HepG2 (cell line): Measurements from ENCODE around the gene ZNF277. TPM values are rescaled to one million over a fixed set of nuclear protein-coding genes. Genes with fewer than 3 reads are reported as not detected.

Experiments used
- ATAC-seq: fragments of 200-7000 bp; cut with Tn5 transposase; 3 replicates; pipeline ENCODE4 v1.9.1; 2020; ENCODE audit warnings: mild to moderate bottlenecking, moderate library complexity
- BruUV-seq: library from RNA; stranded (reverse); fragments of 400-500 nt; replicated peaks from 2 replicates; lab custom pipeline; 2021; lab: Mats Ljungman, UMichigan
- CTCF ChIA-PET: fragments of 300-600 bp; formaldehyde crosslinking; extraction: SDS; loops from one replicate; lab custom pipeline; 2021; ENCODE audit warnings: low total read pairs, inconsistent platforms, low intra/inter-chr PET ratio; lab: Yijun Ruan, JAX
- POLR2A ChIA-PET: fragments of 350-600 bp; sonication (Branson Sonifier 250); formaldehyde crosslinking; loops from one replicate; lab custom pipeline; 2020; ENCODE audit warnings: antibody characterized with exemption, inconsistent platforms; lab: Yijun Ruan, JAX
- DNase-seq: peaks from one replicate; pipeline ENCODE4 v3.0.0-alpha.2; 2015; ENCODE audit warnings: low spot score
- FAIRE-seq: peaks from 3 replicates; lab custom pipeline; 2011; peaks lifted over from hg19 to GRCh38; lab: Jason Lieb, UNC
- H2AFZ ChIP-seq: one replicate; pipeline ENCODE4 v1.6.1; 2011; ENCODE audit warnings: low read length, inconsistent platforms
- H3K27ac ChIP-seq: fragments of 300-600 bp; 3 replicates; pipeline ENCODE4 v1.8.0; 2011; ENCODE audit warnings: mixed run types, mild to moderate bottlenecking, mixed read lengths, low read length, inconsistent platforms; ENCODE audit not compliant: insufficient read depth; ENCODE audit errors: extremely low read length
- H3K27me3 ChIP-seq, 2 experiments: fragments of 200-600 bp in 1 of 2; 2 replicates in 1 of 2; 3 replicates in 1 of 2; pipeline versions ENCODE4 v1.6.0 to v1.8.0; 2011; ENCODE audit warnings: low read length in 2 of 2, mild to moderate bottlenecking in 2 of 2, moderate library complexity in 2 of 2, inconsistent platforms in 1 of 2; ENCODE audit not compliant: insufficient read depth in 2 of 2, control insufficient read depth in 1 of 2
- H3K36me3 ChIP-seq, 2 experiments: fragments of 200-600 bp in 1 of 2; replicated peaks in 1 of 2; 2 replicates in 1 of 2; 3 replicates in 1 of 2; pipeline versions ENCODE4 v1.5.1 to v1.8.0; 2011; ENCODE audit warnings: low read length in 2 of 2, inconsistent platforms in 1 of 2; ENCODE audit not compliant: insufficient read depth in 2 of 2, control insufficient read depth in 1 of 2
- H3K4me1 ChIP-seq: 2 replicates; pipeline ENCODE4 v1.5.1; 2012; ENCODE audit warnings: low read length, inconsistent platforms; ENCODE audit not compliant: insufficient read depth
- H3K4me2 ChIP-seq: 2 replicates; pipeline ENCODE4 v1.6.0; 2011; ENCODE audit warnings: low read depth, low read length, inconsistent platforms
- H3K4me3 ChIP-seq, 3 experiments: fragments of 200-600 bp in 1 of 3; sonication (generic), shearing (Covaris generic) in 1 of 3; replicated peaks in 1 of 3; 2 replicates each; pipeline ENCODE4 v1.5.1; 2011 to 2016; ENCODE audit warnings: low read length in 3 of 3, inconsistent platforms in 2 of 3, low read depth in 2 of 3, mild to moderate bottlenecking in 2 of 3, control low read depth in 1 of 3, mixed read lengths in 1 of 3; ENCODE audit not compliant: insufficient read depth in 1 of 3
- H3K79me2 ChIP-seq: one replicate; pipeline ENCODE4 v1.6.1; 2011; ENCODE audit warnings: low read length, inconsistent platforms; ENCODE audit not compliant: insufficient read depth
- H3K9ac ChIP-seq: 2 replicates; pipeline ENCODE4 v1.6.0; 2011; ENCODE audit warnings: mild to moderate bottlenecking, low read depth, low read length, inconsistent platforms; ENCODE audit not compliant: insufficient read depth
- H3K9me3 ChIP-seq: 2 replicates; pipeline ENCODE4 v1.5.1; 2012; ENCODE audit warnings: mild to moderate bottlenecking, low read length
- H4K20me1 ChIP-seq: 2 replicates; pipeline ENCODE4 v1.6.0; 2011; ENCODE audit warnings: inconsistent platforms, mild to moderate bottlenecking, low read length, moderate library complexity; ENCODE audit not compliant: insufficient read depth
- ATF1 ChIP-seq: IDR thresholded peaks from 2 replicates; pipeline ENCODE4 v1.6.1; 2016; ENCODE audit warnings: mild to moderate bottlenecking, control low read depth
- MLLT10 ChIP-seq: sonication (generic); formaldehyde crosslinking; IDR thresholded peaks from 2 replicates; pipeline ENCODE4 v1.4.0; 2020; ENCODE audit warnings: missing genetic modification reagents
- SIN3A ChIP-seq: IDR thresholded peaks from 2 replicates; pipeline ENCODE4 v1.6.1; 2011; ENCODE audit warnings: low read depth, mild to moderate bottlenecking, control low read depth, low read length, borderline replicate concordance
- SMARCC2 ChIP-seq: fragments of 450-650 bp; IDR thresholded peaks from 2 replicates; pipeline ENCODE4 v1.6.1; 2017; ENCODE audit warnings: antibody characterized with exemption, mild to moderate bottlenecking
- TFDP1 ChIP-seq: IDR thresholded peaks from 2 replicates; pipeline ENCODE4 v1.6.1; 2016; ENCODE audit warnings: missing compliant biosample characterization, missing genetic modification reagents, borderline replicate concordance
- ZBTB7B ChIP-seq: sonication (generic); formaldehyde crosslinking; IDR thresholded peaks from 2 replicates; pipeline ENCODE4 v1.4.0; 2020; ENCODE audit warnings: missing genetic modification reagents
- ZNF292 ChIP-seq: sonication (generic); formaldehyde crosslinking; IDR thresholded peaks from 2 replicates; pipeline ENCODE4 v1.8.1; 2022; ENCODE audit warnings: mild to moderate bottlenecking, low read depth, missing genetic modification reagents, borderline replicate concordance
- ZNF383 ChIP-seq: sonication (generic); formaldehyde crosslinking; IDR thresholded peaks from 2 replicates; pipeline ENCODE4 v1.4.0; 2020; ENCODE audit warnings: missing genetic modification reagents, mild to moderate bottlenecking, borderline replicate concordance
- ZNF496 ChIP-seq: sonication (generic); formaldehyde crosslinking; IDR thresholded peaks from 2 replicates; pipeline ENCODE4 v1.8.1; 2023; ENCODE audit warnings: mild to moderate bottlenecking, moderate library complexity, missing genetic modification reagents; ENCODE audit not compliant: insufficient replicate concordance
- ZNF747 ChIP-seq: sonication (generic); formaldehyde crosslinking; IDR thresholded peaks from 2 replicates; pipeline ENCODE4 v1.8.1; 2023; ENCODE audit warnings: missing genetic modification reagents, mild to moderate bottlenecking, borderline replicate concordance
- ZNF768 ChIP-seq: sonication (generic); formaldehyde crosslinking; IDR thresholded peaks from 2 replicates; pipeline ENCODE4 v1.4.0; 2020; ENCODE audit warnings: missing genetic modification reagents
- WGBS: methylation state at CpG from one replicate; pipeline ENCODE4 v1.1.6; 2017; ENCODE audit warnings: low lambda C conversion rate; 5-methylcytosine and 5-hydroxymethylcytosine counted together
- in situ Hi-C: cut with HindIII; loops from 2 replicates; pipeline ENCODE4 v1.10.0; 2017; ENCODE audit warnings: low pct_unique_long_range_greater_than_20kb; ENCODE audit not compliant: extremely low pct_ligation_motif_present
- intact Hi-C: fragments of 100-400 bp; cut with micrococcal nuclease; formaldehyde crosslinking; loops from one replicate; pipeline ENCODE4 v1.10.0; 2022; ENCODE audit not compliant: unreplicated experiment
- polyA plus RNA-seq, 8 experiments: library from polyadenylated mRNA; depleted of rRNA in 3 of 8; stranded (reverse) in 7 of 8; unstranded in 1 of 8; fragments of >200 nt; fragmentation: Illumina TruSeq in 4 of 8; extraction: Trizol in 4 of 8; gene quantifications; 2 replicates each; pipeline versions ENCODE4 v1.2.1 to v1.2.3, GENCODE V29; 2011 to 2016; ENCODE audit warnings: low read depth in 4 of 8, missing spikeins in 1 of 8, mixed read lengths in 1 of 8; ENCODE audit not compliant: insufficient read depth in 1 of 8
- total RNA-seq, 5 experiments: library from RNA; depleted of rRNA; stranded (reverse); fragments of >200 nt; fragmentation: Illumina TruSeq; extraction: Trizol; gene quantifications; 2 replicates each; pipeline ENCODE4 v1.2.3, GENCODE V29; 2016; ENCODE audit warnings: low read depth in 1 of 5
- TF ChIP-seq, protein P1 (sequence below): sonication (generic); formaldehyde crosslinking; IDR thresholded peaks from 2 replicates; pipeline ENCODE4 v1.4.0; 2020; ENCODE audit warnings: missing genetic modification reagents
- TF ChIP-seq, protein P2 (sequence below): sonication (generic); formaldehyde crosslinking; IDR thresholded peaks from 2 replicates; pipeline ENCODE4 v1.4.0; 2020; ENCODE audit warnings: missing genetic modification reagents; ENCODE audit errors: not compliant biosample characterization

Gene ZNF277
- total and polyA plus RNA-seq, 2 of the 13 experiments (the other 11 are each of a cell fraction or from before 2014, with no cell fraction given) = 29.1 to 30.1 TPM

DNA sequence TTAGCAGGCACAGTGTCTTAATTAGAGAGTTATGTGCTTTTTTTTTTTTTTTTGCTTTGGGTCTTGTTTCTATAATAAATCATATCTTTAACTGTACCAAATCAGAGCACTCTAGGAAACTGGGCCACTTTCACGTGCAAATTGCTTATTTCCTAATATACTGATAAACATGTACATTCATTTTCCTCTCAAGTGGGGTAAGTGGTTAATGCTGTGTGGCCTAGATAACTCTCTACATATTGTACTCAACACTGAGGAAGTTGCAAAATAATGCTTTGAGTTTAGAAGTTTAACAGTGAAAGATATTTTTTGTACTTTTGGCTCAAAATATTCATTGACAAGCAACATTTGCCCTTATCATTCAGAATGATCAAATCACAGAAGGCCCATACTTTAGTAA lies 127.9 kb downstream of the ZNF277 start:
- no peaks in the 10 kb centered on the region for H4K20me1 ChIP-seq
- intact Hi-C loops = loop anchor here (5.0 kb wide), 1 partner anchor 127 kb away; the partner anchor contains the start of genes DOCK4 and ZNF277
- no peaks in the 10 kb centered on the region for H3K9me3 ChIP-seq
- H2AFZ ChIP-seq = no peak overlapping the region
- no peak for DNase-seq
- ATAC-seq = no peak
- H3K36me3 ChIP-seq = peaks cover 1 to 6% of the 10 kb centered on the region in 2 experiments; a peak in 3 of 5 replicates
- H3K27ac ChIP-seq = no peak overlapping the region
- no peaks in the 10 kb centered on the region for H3K27me3 ChIP-seq
- ChIA-PET POLR2A (no interaction called here), CTCF (no interaction called here)
- WGBS = 93% methylated on average over 1 of the region's 1 CpG
- in situ Hi-C loops = no loop called here
- no TSS peak for BruUV-seq
- H3K4me1 ChIP-seq = peaks cover 34% of the 10 kb centered on the region
- H3K79me2 ChIP-seq = no peaks in the 10 kb centered on the region
- TF ChIP-seq ZBTB7B (CRISPR knock-in tag) = no peak
- TF ChIP-seq, protein P1, sequence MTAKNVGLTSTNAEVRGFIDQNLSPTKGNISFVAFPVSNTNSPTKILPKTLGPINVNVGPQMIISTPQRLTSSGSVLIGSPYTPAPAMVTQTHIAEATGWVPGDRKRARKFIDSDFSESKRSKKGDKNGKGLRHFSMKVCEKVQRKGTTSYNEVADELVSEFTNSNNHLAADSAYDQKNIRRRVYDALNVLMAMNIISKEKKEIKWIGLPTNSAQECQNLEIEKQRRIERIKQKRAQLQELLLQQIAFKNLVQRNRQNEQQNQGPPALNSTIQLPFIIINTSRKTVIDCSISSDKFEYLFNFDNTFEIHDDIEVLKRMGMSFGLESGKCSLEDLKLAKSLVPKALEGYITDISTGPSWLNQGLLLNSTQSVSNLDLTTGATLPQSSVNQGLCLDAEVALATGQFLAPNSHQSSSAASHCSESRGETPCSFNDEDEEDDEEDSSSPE = no peak
- no peak for TF ChIP-seq ZNF747
- TF ChIP-seq ZNF292 (CRISPR knock-in tag) = no peak
- TF ChIP-seq ZNF768 (CRISPR knock-in tag) = no peak
- TF ChIP-seq SMARCC2 = no peak
- no peak for TF ChIP-seq TFDP1 (CRISPR knock-in tag)
- TF ChIP-seq ZNF383 (CRISPR knock-in tag) = no peak
- no peak for TF ChIP-seq ZNF496 (CRISPR knock-in tag)
- TF ChIP-seq ATF1 (CRISPR knock-in tag) = no peak
- TF ChIP-seq SIN3A = no peak
- no peak for TF ChIP-seq MLLT10 (CRISPR knock-in tag)
- TF ChIP-seq, protein P2, sequence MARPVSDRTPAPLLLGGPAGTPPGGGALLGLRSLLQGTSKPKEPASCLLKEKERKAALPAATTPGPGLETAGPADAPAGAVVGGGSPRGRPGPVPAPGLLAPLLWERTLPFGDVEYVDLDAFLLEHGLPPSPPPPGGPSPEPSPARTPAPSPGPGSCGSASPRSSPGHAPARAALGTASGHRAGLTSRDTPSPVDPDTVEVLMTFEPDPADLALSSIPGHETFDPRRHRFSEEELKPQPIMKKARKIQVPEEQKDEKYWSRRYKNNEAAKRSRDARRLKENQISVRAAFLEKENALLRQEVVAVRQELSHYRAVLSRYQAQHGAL = no peak
- no peak for FAIRE-seq
- H3K9ac ChIP-seq = no peak overlapping the region
- no peak overlapping the region for H3K4me3 ChIP-seq
- no peak overlapping the region for H3K4me2 ChIP-seq
